Caco-2 (cell line): ENCODE data around the gene PAQR7. TPM values are rescaled to one million over a fixed set of nuclear protein-coding genes. Genes with fewer than 3 reads are reported as not detected.
A peak's percentile ranks its signal among the peaks of the same experiment; 100 is the strongest.

Source experiments
- BruUV-seq: library from RNA; stranded (reverse); fragments of 400-500 nt; replicated peaks from 2 replicates; lab custom pipeline; 2021; lab: Mats Ljungman, UMichigan
- CTCF ChIA-PET: fragments of 300-600 bp; sonication (Branson Sonifier 250); formaldehyde crosslinking; loops from one replicate; lab custom pipeline; 2022; ENCODE audit warnings: antibody characterized with exemption; lab: Charles Lee
- POLR2A ChIA-PET: fragments of 300-600 bp; sonication (Branson Sonifier 250); formaldehyde crosslinking; loops from one replicate; lab custom pipeline; 2022; ENCODE audit warnings: antibody characterized with exemption; lab: Charles Lee
- DNase-seq, 2 experiments: peaks; one replicate each; pipeline versions ENCODE4 v3.0.0 to v3.0.0-alpha.2; 2020 to 2022
- H3K27me3 ChIP-seq: replicated peaks from 2 replicates; pipeline ENCODE4 v1.6.0; 2011; ENCODE audit warnings: low read length; ENCODE audit not compliant: control insufficient read depth, insufficient read depth
- H3K36me3 ChIP-seq: 2 replicates; pipeline ENCODE4 v1.5.1; 2011; ENCODE audit warnings: low read length; ENCODE audit not compliant: control insufficient read depth, insufficient read depth
- H3K4me1 ChIP-seq: fragments of 250-450 bp; sonication (Bioruptor Pico); 2 replicates; pipeline ENCODE4 v1.5.1; 2020; ENCODE audit warnings: mild to moderate bottlenecking
- H3K4me3 ChIP-seq: 2 replicates; pipeline ENCODE4 v1.5.1; 2011; ENCODE audit warnings: low read depth, mild to moderate bottlenecking, control low read depth, low read length
- H3K9me3 ChIP-seq: fragments of 250-450 bp; sonication (Bioruptor Pico); 2 replicates; pipeline ENCODE4 v1.5.1; 2020; ENCODE audit warnings: mild to moderate bottlenecking, moderate library complexity
- H3K27ac Mint-ChIP-seq: one replicate; pipeline ENCODE4 v1.8.0; 2022; ENCODE audit warnings: mixed read lengths; ENCODE audit not compliant: unreplicated experiment
- H3K27me3 Mint-ChIP-seq: one replicate; pipeline ENCODE4 v1.8.0; 2022; ENCODE audit warnings: mixed read lengths; ENCODE audit not compliant: insufficient read depth, unreplicated experiment
- H3K36me3 Mint-ChIP-seq: one replicate; pipeline ENCODE4 v1.8.0; 2022; ENCODE audit warnings: mild to moderate bottlenecking, mixed read lengths; ENCODE audit not compliant: insufficient read depth, unreplicated experiment
- H3K4me1 Mint-ChIP-seq: one replicate; pipeline ENCODE4 v1.8.0; 2022; ENCODE audit warnings: low read depth, mixed read lengths; ENCODE audit not compliant: unreplicated experiment
- H3K4me3 Mint-ChIP-seq: one replicate; pipeline ENCODE4 v1.8.0; 2022; ENCODE audit warnings: mild to moderate bottlenecking, moderate library complexity, mixed read lengths; ENCODE audit not compliant: unreplicated experiment
- H3K9me3 Mint-ChIP-seq: one replicate; pipeline ENCODE4 v1.8.0; 2022; ENCODE audit warnings: mixed read lengths; ENCODE audit not compliant: unreplicated experiment
- intact Hi-C: fragments of 100-400 bp; cut with micrococcal nuclease; formaldehyde crosslinking; loops from one replicate; pipeline ENCODE4 v1.10.0; 2022; ENCODE audit not compliant: unreplicated experiment
- total RNA-seq: library from RNA; stranded (reverse); gene quantifications from 2 replicates; pipeline ENCODE4 v1.2.3, GENCODE V29; 2022
- TF ChIP-seq, protein P1 (sequence below), 2 experiments: fragments of 200-600 bp in 1 of 2; IDR thresholded peaks; 1 replicate in 1 of 2; 2 replicates in 1 of 2; pipeline versions ENCODE4 v1.5.1 to v1.8.0; 2011 to 2022; ENCODE audit warnings: antibody characterized with exemption in 1 of 2, control low read depth in 1 of 2, inconsistent platforms in 1 of 2, low read depth in 1 of 2, low read length in 1 of 2, mild to moderate bottlenecking in 1 of 2, moderate library complexity in 1 of 2; ENCODE audit not compliant: insufficient read depth in 1 of 2, severe bottlenecking in 1 of 2, unreplicated experiment in 1 of 2

Gene PAQR7
- total RNA-seq, 1 experiment from 2014 or later: 22.3 TPM

DNA sequence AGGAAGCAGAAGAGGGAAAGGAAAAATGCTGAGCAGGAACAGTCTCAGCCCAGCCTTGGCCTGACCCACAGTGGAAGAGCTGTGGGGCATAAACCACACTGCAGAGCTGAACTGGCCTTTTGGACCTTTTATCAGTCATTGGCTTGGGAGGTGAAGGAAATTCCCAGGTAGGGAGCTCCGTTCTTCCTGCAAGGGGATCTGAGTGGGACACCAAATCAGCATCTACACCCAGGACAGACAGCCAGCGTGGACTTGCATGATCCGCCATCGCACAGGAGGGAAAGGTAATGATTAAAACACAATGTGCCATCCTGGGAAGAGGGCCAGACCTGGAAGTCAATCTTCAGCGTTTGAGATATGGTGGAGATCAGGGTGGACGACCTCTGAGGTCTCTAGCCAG, 56.9 kb downstream of the PAQR7 start:
- peaks cover 15% of the 10 kb centered on the region for H3K4me1 ChIP-seq
- peak overlapping the region; percentile 97 for H3K27ac Mint-ChIP-seq
- no peaks in the 10 kb centered on the region for H3K27me3 Mint-ChIP-seq
- H3K4me3 Mint-ChIP-seq: peak overlapping the region; percentile 77
- CTCF ChIA-PET: interaction anchor here (0.6 to 1.0 kb wide), 3 partner anchors 8 to 210 kb away, joined by 3 to 4 read pairs (median 3); no protein-coding TSS in a partner anchor
- intact Hi-C loops: loop anchor here (2.0 kb wide), 1 partner anchor 70 kb away; no protein-coding TSS in a partner anchor
- TF ChIP-seq, protein P1, sequence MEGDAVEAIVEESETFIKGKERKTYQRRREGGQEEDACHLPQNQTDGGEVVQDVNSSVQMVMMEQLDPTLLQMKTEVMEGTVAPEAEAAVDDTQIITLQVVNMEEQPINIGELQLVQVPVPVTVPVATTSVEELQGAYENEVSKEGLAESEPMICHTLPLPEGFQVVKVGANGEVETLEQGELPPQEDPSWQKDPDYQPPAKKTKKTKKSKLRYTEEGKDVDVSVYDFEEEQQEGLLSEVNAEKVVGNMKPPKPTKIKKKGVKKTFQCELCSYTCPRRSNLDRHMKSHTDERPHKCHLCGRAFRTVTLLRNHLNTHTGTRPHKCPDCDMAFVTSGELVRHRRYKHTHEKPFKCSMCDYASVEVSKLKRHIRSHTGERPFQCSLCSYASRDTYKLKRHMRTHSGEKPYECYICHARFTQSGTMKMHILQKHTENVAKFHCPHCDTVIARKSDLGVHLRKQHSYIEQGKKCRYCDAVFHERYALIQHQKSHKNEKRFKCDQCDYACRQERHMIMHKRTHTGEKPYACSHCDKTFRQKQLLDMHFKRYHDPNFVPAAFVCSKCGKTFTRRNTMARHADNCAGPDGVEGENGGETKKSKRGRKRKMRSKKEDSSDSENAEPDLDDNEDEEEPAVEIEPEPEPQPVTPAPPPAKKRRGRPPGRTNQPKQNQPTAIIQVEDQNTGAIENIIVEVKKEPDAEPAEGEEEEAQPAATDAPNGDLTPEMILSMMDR (IDR thresholded peaks at IDR 0.05; ENCODE audit: insufficient read depth in 1 of 2, low read depth in 1 of 2, low read length in 1 of 2, severe bottlenecking in 1 of 2, unreplicated experiment in 1 of 2): no peak
- no peaks in the 10 kb centered on the region for H3K36me3 ChIP-seq
- no peaks in the 10 kb centered on the region for H3K27me3 ChIP-seq
- no peak for DNase-seq
- peak overlapping the region; percentile 66 for H3K4me3 ChIP-seq
- H3K36me3 Mint-ChIP-seq: peaks cover 29% of the 10 kb centered on the region
- H3K4me1 Mint-ChIP-seq: peaks cover 26% of the 10 kb centered on the region
- H3K9me3 Mint-ChIP-seq: no peaks in the 10 kb centered on the region
- POLR2A ChIA-PET: no interaction called here
- BruUV-seq: no TSS peak
- H3K9me3 ChIP-seq: no peaks in the 10 kb centered on the region

DNA sequence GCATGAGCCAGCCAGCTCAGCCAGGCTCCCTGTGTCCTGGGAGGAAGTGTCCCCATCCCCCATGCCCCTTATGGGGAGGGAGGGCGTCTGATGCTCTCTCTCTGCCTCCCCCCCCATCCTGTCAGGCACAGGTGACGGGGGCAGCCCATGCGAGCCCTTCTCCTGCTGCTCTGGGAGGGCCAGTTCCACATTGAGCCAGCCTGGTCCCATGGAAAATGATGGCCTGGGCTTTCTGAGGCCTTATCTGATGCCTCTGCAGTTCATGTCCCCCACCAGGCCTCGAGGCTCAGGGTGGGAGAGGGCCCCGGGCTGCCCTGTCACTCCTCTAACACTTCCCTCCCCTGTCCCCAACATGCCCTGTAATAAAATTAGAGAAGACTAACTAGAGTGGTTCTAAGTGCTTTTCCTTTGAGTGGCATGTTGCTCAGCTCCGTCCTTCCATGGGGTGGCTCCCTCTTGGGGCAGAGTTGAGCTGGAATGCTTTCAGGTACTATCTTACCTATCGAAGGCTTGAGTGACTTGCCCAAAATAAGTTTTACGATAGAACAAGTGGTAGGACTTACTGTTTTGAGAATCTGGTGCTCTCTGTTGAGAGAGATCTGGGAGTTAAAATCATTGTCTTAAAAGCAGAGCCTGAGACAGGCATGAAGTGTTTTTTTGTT, 57.5 kb downstream of the PAQR7 start:
- H3K27me3 ChIP-seq: no peaks in the 10 kb centered on the region
- no peaks in the 10 kb centered on the region for H3K27me3 Mint-ChIP-seq
- H3K4me3 Mint-ChIP-seq: peak overlapping the region; percentile 77
- H3K4me1 ChIP-seq: peaks cover 15% of the 10 kb centered on the region
- no peaks in the 10 kb centered on the region for H3K9me3 Mint-ChIP-seq
- ChIA-PET POLR2A (no interaction called here), CTCF (interaction anchor here (0.6 to 1.0 kb wide), 3 partner anchors 179 to 323 kb away, joined by 3 to 4 read pairs (median 3); no protein-coding TSS in a partner anchor)
- peak overlapping the region; percentile 97 for H3K27ac Mint-ChIP-seq
- DNase-seq: peak in 1 of 2 experiments; percentile 31
- no TSS peak for BruUV-seq
- TF ChIP-seq, protein P1 (IDR thresholded peaks at IDR 0.05; ENCODE audit: insufficient read depth in 1 of 2, low read depth in 1 of 2, low read length in 1 of 2, severe bottlenecking in 1 of 2, unreplicated experiment in 1 of 2): peak in 1 of 2 experiments; percentile 36
- H3K9me3 ChIP-seq: no peaks in the 10 kb centered on the region
- intact Hi-C loops: loop anchor here (2.0 kb wide), 1 partner anchor 71 kb away; no protein-coding TSS in a partner anchor
- no peaks in the 10 kb centered on the region for H3K36me3 ChIP-seq
- no peak overlapping the region; the same call in 1 of the 2 replicates for H3K4me3 ChIP-seq
- H3K36me3 Mint-ChIP-seq: peaks cover 33% of the 10 kb centered on the region
- H3K4me1 Mint-ChIP-seq: peaks cover 26% of the 10 kb centered on the region

- Histone ChIP-seq H3K27me3 (no peaks in the 10 kb centered on the region), H3K9me3 (no peaks in the 10 kb centered on the region), H3K4me3 (no peak overlapping the region), H3K36me3 (no peaks in the 10 kb centered on the region), H3K4me1 (peaks cover 15% of the 10 kb centered on the region)
- Mint-ChIP-seq H3K9me3 (no peaks in the 10 kb centered on the region), H3K4me3 (no peak overlapping the region), H3K36me3 (peaks cover 38% of the 10 kb centered on the region), H3K4me1 (peaks cover 16% of the 10 kb centered on the region), H3K27ac (no peak overlapping the region), H3K27me3 (no peaks in the 10 kb centered on the region)
- POLR2A ChIA-PET: no interaction called here
- CTCF ChIA-PET: no interaction called here
- DNase-seq: no peak
- TF ChIP-seq, protein P1 (IDR thresholded peaks at IDR 0.05; ENCODE audit: insufficient read depth in 1 of 2, low read depth in 1 of 2, low read length in 1 of 2, severe bottlenecking in 1 of 2, unreplicated experiment in 1 of 2): no peak
- BruUV-seq: no TSS peak
- intact Hi-C loops: no loop called here
These were observed 59.3 kb downstream of the PAQR7 start for GRCh38 chr1:25816112-25816718.
